GM18858 (cell line): ENCODE data around the gene AP5S1.

Source experiments
- ATAC-seq: cut with Tn5 transposase; IDR thresholded peaks from one replicate; pipeline ENCODE4 v1.9.1; 2021; ENCODE audit not compliant: unreplicated experiment

The AP5S1 gene

GRCh38 chr20:3873507-3873906, 53.2 kb downstream of the AP5S1 start:
- no peak for ATAC-seq

- ATAC-seq: no peak
These were observed 54.0 kb downstream of the AP5S1 start for GRCh38 chr20:3874194-3874844.

GRCh38 chr20:3875378-3875974, 55.1 kb downstream of the AP5S1 start:
- ATAC-seq: no peak

- ATAC-seq: no peak
These were observed 55.7 kb downstream of the AP5S1 start for GRCh38 chr20:3876000-3876399.

GRCh38 chr20:3876676-3877075, 56.3 kb downstream of the AP5S1 start:
- ATAC-seq: no peak
